Measurements from ENCODE around the gene CNTN1. TPM values are rescaled to one million over a fixed set of nuclear protein-coding genes. Genes with fewer than 3 reads are reported as not detected.

Gene CNTN1
- total and polyA plus RNA-seq, 2 donors (not counting 1 experiment from before 2014, with no cell fraction given): not detected

DNA sequence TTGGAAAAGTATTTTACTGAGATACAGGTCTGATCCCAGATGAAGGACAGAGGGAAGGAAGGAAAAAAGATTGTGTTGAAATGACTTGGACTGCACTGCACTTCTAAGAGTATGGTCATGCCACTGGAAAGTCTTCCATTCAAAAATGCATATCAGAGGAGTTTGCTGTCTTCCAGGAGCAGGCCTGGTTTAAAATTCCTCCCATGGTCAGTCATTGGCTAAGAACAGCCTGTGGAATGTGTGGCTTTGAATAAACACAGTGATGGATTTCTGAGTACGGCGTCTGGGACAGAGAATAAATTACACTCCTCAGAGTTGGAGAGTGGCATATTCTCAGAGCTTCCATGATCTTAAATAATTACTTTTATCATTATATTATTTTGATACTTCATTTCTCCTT, 250.1 kb downstream of the CNTN1 start:
- TF ChIP-seq EZH2 (IDR thresholded peaks at IDR 0.05; ENCODE audit: borderline replicate concordance, insufficient read depth, low read depth, low read length, poor library complexity, severe bottlenecking): no peak
- TF ChIP-seq, protein P1, sequence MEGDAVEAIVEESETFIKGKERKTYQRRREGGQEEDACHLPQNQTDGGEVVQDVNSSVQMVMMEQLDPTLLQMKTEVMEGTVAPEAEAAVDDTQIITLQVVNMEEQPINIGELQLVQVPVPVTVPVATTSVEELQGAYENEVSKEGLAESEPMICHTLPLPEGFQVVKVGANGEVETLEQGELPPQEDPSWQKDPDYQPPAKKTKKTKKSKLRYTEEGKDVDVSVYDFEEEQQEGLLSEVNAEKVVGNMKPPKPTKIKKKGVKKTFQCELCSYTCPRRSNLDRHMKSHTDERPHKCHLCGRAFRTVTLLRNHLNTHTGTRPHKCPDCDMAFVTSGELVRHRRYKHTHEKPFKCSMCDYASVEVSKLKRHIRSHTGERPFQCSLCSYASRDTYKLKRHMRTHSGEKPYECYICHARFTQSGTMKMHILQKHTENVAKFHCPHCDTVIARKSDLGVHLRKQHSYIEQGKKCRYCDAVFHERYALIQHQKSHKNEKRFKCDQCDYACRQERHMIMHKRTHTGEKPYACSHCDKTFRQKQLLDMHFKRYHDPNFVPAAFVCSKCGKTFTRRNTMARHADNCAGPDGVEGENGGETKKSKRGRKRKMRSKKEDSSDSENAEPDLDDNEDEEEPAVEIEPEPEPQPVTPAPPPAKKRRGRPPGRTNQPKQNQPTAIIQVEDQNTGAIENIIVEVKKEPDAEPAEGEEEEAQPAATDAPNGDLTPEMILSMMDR (IDR thresholded peaks at IDR 0.05): no peak
- Mint-ChIP-seq H3K9me3 (ENCODE audit: insufficient read depth) (no peaks in the 10 kb centered on the region), H3K27ac (no peak overlapping the region), H3K4me1 (no peaks in the 10 kb centered on the region), H3K27me3 (peaks cover 4% of the 10 kb centered on the region), H3K4me3 (no peak overlapping the region)
- Histone ChIP-seq H3K27me3 (replicated peaks in 1 of 4; ENCODE audit: control extremely low read depth in 1 of 4, control insufficient read depth in 3 of 4, insufficient read depth in 4 of 4, low read length in 3 of 4) (no peaks in the 10 kb centered on the region), H3K4me3 (ENCODE audit: control extremely low read depth in 1 of 5, extremely low read depth in 1 of 5, insufficient read depth in 1 of 5, low read depth in 2 of 5, low read length in 4 of 5) (no peak overlapping the region), H3K9me3 (ENCODE audit: control extremely low read depth in 1 of 3, control insufficient read depth in 2 of 3, insufficient read depth in 1 of 3, low read length in 2 of 3) (no peaks in the 10 kb centered on the region), H3K9ac (ENCODE audit: low read length) (no peak overlapping the region), H3K4me2 (replicated peaks; ENCODE audit: low read depth, low read length, poor library complexity, severe bottlenecking) (no peak overlapping the region), H3K4me1 (ENCODE audit: control insufficient read depth in 2 of 2, insufficient read depth in 2 of 2, low read length in 2 of 2) (no peaks in the 10 kb centered on the region), H4K20me1 (ENCODE audit: control insufficient read depth, insufficient read depth, low read length, poor library complexity, severe bottlenecking) (no peaks in the 10 kb centered on the region), H2AFZ (ENCODE audit: insufficient read depth, low read depth, low read length, poor library complexity, severe bottlenecking) (no peak overlapping the region), H3K36me3 (replicated peaks in 1 of 2; ENCODE audit: control extremely low read depth in 1 of 2, control insufficient read depth in 1 of 2, extremely low read depth in 1 of 2, insufficient read depth in 2 of 2, low read length in 1 of 2) (no peaks in the 10 kb centered on the region), H3K27ac (ENCODE audit: low read length in 2 of 2) (no peak overlapping the region), H3K79me2 (ENCODE audit: control insufficient read depth, insufficient read depth, low read length) (no peaks in the 10 kb centered on the region)
- DNase-seq (no peak), ATAC-seq (ENCODE audit: low read depth) (no peak)
- intact Hi-C loops (cut with micrococcal nuclease): loop anchor here (10.0 kb wide), 1 partner anchor 1162 kb away; no protein-coding TSS in a partner anchor
- no CpG with 5 or more reads among the region's 2 CpGs for WGBS (ENCODE audit: insufficient coverage)
- CTCF ChIA-PET: no interaction called here
- POLR2A ChIA-PET: no interaction called here

GRCh38 chr12:40945772-40946171, 253.5 kb downstream of the CNTN1 start:
- Histone ChIP-seq H3K27ac (ENCODE audit: low read length in 2 of 2) (no peak overlapping the region), H3K79me2 (ENCODE audit: control insufficient read depth, insufficient read depth, low read length) (no peaks in the 10 kb centered on the region), H3K27me3 (replicated peaks in 1 of 4; ENCODE audit: control extremely low read depth in 1 of 4, control insufficient read depth in 3 of 4, insufficient read depth in 4 of 4, low read length in 3 of 4) (peaks cover 0 to 3% (median 0%) of the 10 kb centered on the region in 4 experiments), H2AFZ (ENCODE audit: insufficient read depth, low read depth, low read length, poor library complexity, severe bottlenecking) (no peak overlapping the region), H3K4me1 (ENCODE audit: control insufficient read depth in 2 of 2, insufficient read depth in 2 of 2, low read length in 2 of 2) (no peaks in the 10 kb centered on the region), H3K4me3 (ENCODE audit: control extremely low read depth in 1 of 5, extremely low read depth in 1 of 5, insufficient read depth in 1 of 5, low read depth in 2 of 5, low read length in 4 of 5) (no peak overlapping the region), H3K4me2 (replicated peaks; ENCODE audit: low read depth, low read length, poor library complexity, severe bottlenecking) (no peak overlapping the region), H4K20me1 (ENCODE audit: control insufficient read depth, insufficient read depth, low read length, poor library complexity, severe bottlenecking) (no peaks in the 10 kb centered on the region), H3K9ac (ENCODE audit: low read length) (no peak overlapping the region), H3K36me3 (replicated peaks in 1 of 2; ENCODE audit: control extremely low read depth in 1 of 2, control insufficient read depth in 1 of 2, extremely low read depth in 1 of 2, insufficient read depth in 2 of 2, low read length in 1 of 2) (no peaks in the 10 kb centered on the region), H3K9me3 (ENCODE audit: control extremely low read depth in 1 of 3, control insufficient read depth in 2 of 3, insufficient read depth in 1 of 3, low read length in 2 of 3) (no peaks in the 10 kb centered on the region)
- peaks cover 9% of the 10 kb centered on the region for H3K27me3 Mint-ChIP-seq
- no peaks in the 10 kb centered on the region for H3K4me1 Mint-ChIP-seq
- H3K4me3 Mint-ChIP-seq: no peak overlapping the region
- intact Hi-C loops (cut with micrococcal nuclease): loop anchor here (2.0 to 10.0 kb wide), 2 partner anchors 1159 to 1427 kb away; no protein-coding TSS in a partner anchor
- ATAC-seq (ENCODE audit: low read depth): no peak
- H3K27ac Mint-ChIP-seq: no peak overlapping the region
- CTCF ChIA-PET: interaction anchor here (1.0 to 3.4 kb wide), 5 partner anchors 14 to 1624 kb away, joined by 3 to 26 read pairs (median 6); no protein-coding TSS in a partner anchor
- TF ChIP-seq EZH2 (IDR thresholded peaks at IDR 0.05; ENCODE audit: borderline replicate concordance, insufficient read depth, low read depth, low read length, poor library complexity, severe bottlenecking): no peak
- TF ChIP-seq, protein P1 (IDR thresholded peaks at IDR 0.05): no peak
- no peaks in the 10 kb centered on the region for H3K9me3 Mint-ChIP-seq (ENCODE audit: insufficient read depth)
- DNase-seq: no peak
- 100% methylated on average over 1 of the region's 2 CpGs for WGBS (ENCODE audit: insufficient coverage)
- POLR2A ChIA-PET: no interaction called here
